ENCODE data around the gene GHR. TPM values are rescaled to one million over a fixed set of nuclear protein-coding genes. Genes with fewer than 3 reads are reported as not detected.

The GHR gene
- total RNA-seq, 1 donor from 2014 or later: 2.3 TPM

DNA sequence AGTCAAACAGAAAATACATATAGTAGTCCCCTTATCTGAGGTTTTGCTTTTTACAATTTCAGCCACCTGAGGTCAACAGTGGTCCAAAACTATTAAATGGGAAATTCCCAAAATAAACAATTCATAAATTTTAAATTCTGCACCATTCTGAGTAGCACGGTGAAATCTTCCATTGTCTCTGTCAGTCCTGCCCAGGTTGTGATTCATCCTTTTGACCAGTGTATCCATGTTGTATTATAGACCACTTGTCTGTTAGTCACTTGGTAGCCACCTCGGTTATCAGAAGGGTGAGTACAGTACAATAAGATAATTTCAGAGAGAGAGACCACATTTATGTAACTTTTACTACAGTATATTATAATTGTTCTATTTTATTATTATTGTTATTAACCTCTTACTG lies 336.2 kb downstream of the GHR start:
- Mint-ChIP-seq H3K27ac (ENCODE audit: unreplicated experiment) (no peak overlapping the region), H3K9me3 (ENCODE audit: unreplicated experiment) (no peaks in the 10 kb centered on the region), H3K4me3 (ENCODE audit: unreplicated experiment) (no peak overlapping the region), H3K36me3 (ENCODE audit: low read depth, unreplicated experiment) (no peaks in the 10 kb centered on the region), H3K4me1 (ENCODE audit: low read depth, unreplicated experiment) (peaks cover 6% of the 10 kb centered on the region), H3K27me3 (ENCODE audit: low read depth, unreplicated experiment) (peaks cover 6% of the 10 kb centered on the region)
- no peaks in the 10 kb centered on the region for H3K4me1 ChIP-seq (ENCODE audit: insufficient read depth, low read length)
- no peaks in the 10 kb centered on the region for H3K9me3 ChIP-seq (ENCODE audit: insufficient read depth, low read depth, low read length)
- FAIRE-seq: no peak
- H3K4me2 ChIP-seq (ENCODE audit: low read length): no peak overlapping the region
- DNase-seq (ENCODE audit: low read depth): no peak
- H2AFZ ChIP-seq (ENCODE audit: low read depth, low read length): no peak overlapping the region
- H3K79me2 ChIP-seq (ENCODE audit: insufficient read depth, low read length): no peaks in the 10 kb centered on the region
- no peaks in the 10 kb centered on the region for H3K36me3 ChIP-seq (ENCODE audit: insufficient read depth, low read length)
- no peak for TF ChIP-seq CTCF (IDR thresholded peaks at IDR 0.05; ENCODE audit: insufficient read depth, low read depth, low read length)
- TF ChIP-seq EZH2 (IDR thresholded peaks at IDR 0.05; ENCODE audit: insufficient read depth, low read length): no peak
- H3K27me3 ChIP-seq (ENCODE audit: insufficient read depth, low read length): no peaks in the 10 kb centered on the region
- H3K27ac ChIP-seq (ENCODE audit: low read depth, low read length): no peak overlapping the region
- H3K4me3 ChIP-seq (ENCODE audit: insufficient read depth, low read depth, low read length): no peak overlapping the region
- no peaks in the 10 kb centered on the region for H4K20me1 ChIP-seq (ENCODE audit: insufficient read depth, low read length)
- H3K9ac ChIP-seq (ENCODE audit: low read length): no peak overlapping the region

- Histone ChIP-seq H3K27ac (ENCODE audit: low read depth, low read length) (no peak overlapping the region), H3K36me3 (ENCODE audit: insufficient read depth, low read length) (no peaks in the 10 kb centered on the region), H3K79me2 (ENCODE audit: insufficient read depth, low read length) (no peaks in the 10 kb centered on the region), H4K20me1 (ENCODE audit: insufficient read depth, low read length) (no peaks in the 10 kb centered on the region), H3K4me2 (ENCODE audit: low read length) (no peak overlapping the region), H3K9me3 (ENCODE audit: insufficient read depth, low read depth, low read length) (no peaks in the 10 kb centered on the region), H3K9ac (ENCODE audit: low read length) (no peak overlapping the region), H3K27me3 (ENCODE audit: insufficient read depth, low read length) (no peaks in the 10 kb centered on the region), H3K4me3 (ENCODE audit: insufficient read depth, low read depth, low read length) (no peak overlapping the region), H3K4me1 (ENCODE audit: insufficient read depth, low read length) (no peaks in the 10 kb centered on the region), H2AFZ (ENCODE audit: low read depth, low read length) (no peak overlapping the region)
- Mint-ChIP-seq H3K27me3 (ENCODE audit: low read depth, unreplicated experiment) (peaks cover 6% of the 10 kb centered on the region), H3K27ac (ENCODE audit: unreplicated experiment) (no peak overlapping the region), H3K9me3 (ENCODE audit: unreplicated experiment) (no peaks in the 10 kb centered on the region), H3K4me1 (ENCODE audit: low read depth, unreplicated experiment) (peaks cover 6% of the 10 kb centered on the region), H3K4me3 (ENCODE audit: unreplicated experiment) (no peak overlapping the region), H3K36me3 (ENCODE audit: low read depth, unreplicated experiment) (no peaks in the 10 kb centered on the region)
- no peak for FAIRE-seq
- TF ChIP-seq EZH2 (IDR thresholded peaks at IDR 0.05; ENCODE audit: insufficient read depth, low read length) (no peak), CTCF (IDR thresholded peaks at IDR 0.05; ENCODE audit: insufficient read depth, low read depth, low read length) (no peak)
- DNase-seq (ENCODE audit: low read depth): no peak
Observed at GRCh38 chr5:42760426-42760825, 337.2 kb downstream of the GHR start.

- Histone ChIP-seq H3K36me3 (ENCODE audit: insufficient read depth, low read length) (no peaks in the 10 kb centered on the region), H3K9me3 (ENCODE audit: insufficient read depth, low read depth, low read length) (no peaks in the 10 kb centered on the region), H3K4me3 (ENCODE audit: insufficient read depth, low read depth, low read length) (no peak overlapping the region), H2AFZ (ENCODE audit: low read depth, low read length) (no peak overlapping the region), H4K20me1 (ENCODE audit: insufficient read depth, low read length) (no peaks in the 10 kb centered on the region), H3K27me3 (ENCODE audit: insufficient read depth, low read length) (no peaks in the 10 kb centered on the region), H3K79me2 (ENCODE audit: insufficient read depth, low read length) (no peaks in the 10 kb centered on the region), H3K27ac (ENCODE audit: low read depth, low read length) (no peak overlapping the region), H3K4me1 (ENCODE audit: insufficient read depth, low read length) (no peaks in the 10 kb centered on the region), H3K9ac (ENCODE audit: low read length) (no peak overlapping the region), H3K4me2 (ENCODE audit: low read length) (no peak overlapping the region)
- peaks cover 6% of the 10 kb centered on the region for H3K4me1 Mint-ChIP-seq (ENCODE audit: low read depth, unreplicated experiment)
- H3K27ac Mint-ChIP-seq (ENCODE audit: unreplicated experiment): no peak overlapping the region
- TF ChIP-seq CTCF (IDR thresholded peaks at IDR 0.05; ENCODE audit: insufficient read depth, low read depth, low read length): no peak
- no peak for TF ChIP-seq EZH2 (IDR thresholded peaks at IDR 0.05; ENCODE audit: insufficient read depth, low read length)
- H3K4me3 Mint-ChIP-seq (ENCODE audit: unreplicated experiment): no peak overlapping the region
- no peaks in the 10 kb centered on the region for H3K36me3 Mint-ChIP-seq (ENCODE audit: low read depth, unreplicated experiment)
- DNase-seq (ENCODE audit: low read depth) (no peak), FAIRE-seq (no peak)
- H3K27me3 Mint-ChIP-seq (ENCODE audit: low read depth, unreplicated experiment): peaks cover 3% of the 10 kb centered on the region
- no peaks in the 10 kb centered on the region for H3K9me3 Mint-ChIP-seq (ENCODE audit: unreplicated experiment)
Observed at GRCh38 chr5:42761791-42762190, 338.6 kb downstream of the GHR start.
